ENCODE results near the gene GRID2.
"Not testable (repeated sequence)": the region's sequence is repeated elsewhere in the genome, so short reads cannot be mapped to it uniquely, and the experiment has no call there.

Gene GRID2

GRCh38 chr4:93317561-93317960 is 1013.8 kb downstream of the GRID2 start:
- DNase-seq (ENCODE audit: low read depth), result no peak

- no peak for DNase-seq (ENCODE audit: low read depth)
Observed at GRCh38 chr4:93319041-93319440, 1015.3 kb downstream of the GRID2 start.

- no peak for DNase-seq (ENCODE audit: low read depth)
Observed at GRCh38 chr4:93320356-93320755, 1016.6 kb downstream of the GRID2 start.

- no peak for DNase-seq (ENCODE audit: low read depth)
Observed at GRCh38 chr4:93327346-93327745, 1023.6 kb downstream of the GRID2 start.

- no peak for DNase-seq (ENCODE audit: low read depth)
Observed at GRCh38 chr4:93334003-93334402, 1030.2 kb downstream of the GRID2 start.

GRCh38 chr4:93337196-93337595 is 1033.4 kb downstream of the GRID2 start:
- DNase-seq (ENCODE audit: low read depth), result no peak

- no peak for DNase-seq (ENCODE audit: low read depth)
Observed at GRCh38 chr4:93342738-93343137, 1039.0 kb downstream of the GRID2 start.

- DNase-seq (ENCODE audit: low read depth), result no peak
Observed at GRCh38 chr4:93346840-93347239, 1043.1 kb downstream of the GRID2 start.

- DNase-seq (ENCODE audit: low read depth), result no peak
Observed at GRCh38 chr4:93348896-93349295, 1045.1 kb downstream of the GRID2 start.

- no peak for DNase-seq (ENCODE audit: low read depth)
Observed at GRCh38 chr4:93351846-93352245, 1048.1 kb downstream of the GRID2 start.

- no peak for DNase-seq (ENCODE audit: low read depth)
Observed at GRCh38 chr4:93355411-93355810, 1051.6 kb downstream of the GRID2 start.

GRCh38 chr4:93359586-93359985 is 1055.8 kb downstream of the GRID2 start:
- DNase-seq (ENCODE audit: low read depth), result no peak

- not testable (repeated sequence) for DNase-seq (ENCODE audit: low read depth)
Observed at GRCh38 chr4:93366169-93366755, 1062.5 kb downstream of the GRID2 start.

GRCh38 chr4:93368968-93369367 is 1065.2 kb downstream of the GRID2 start:
- DNase-seq (ENCODE audit: low read depth), result no peak

- no peak for DNase-seq (ENCODE audit: low read depth)
Observed at GRCh38 chr4:93370256-93370655, 1066.5 kb downstream of the GRID2 start.

- DNase-seq (ENCODE audit: low read depth), result no peak
Observed at GRCh38 chr4:93373893-93374860, 1070.4 kb downstream of the GRID2 start.

- no peak for DNase-seq (ENCODE audit: low read depth)
Observed at GRCh38 chr4:93384241-93384640, 1080.5 kb downstream of the GRID2 start.

- DNase-seq (ENCODE audit: low read depth), result no peak
Observed at GRCh38 chr4:93384887-93385286, 1081.1 kb downstream of the GRID2 start.

- DNase-seq (ENCODE audit: low read depth), result no peak
Observed at GRCh38 chr4:93394545-93395081, 1090.8 kb downstream of the GRID2 start.

- no peak for DNase-seq (ENCODE audit: low read depth)
Observed at GRCh38 chr4:93396272-93396671, 1092.5 kb downstream of the GRID2 start.

- no peak for DNase-seq (ENCODE audit: low read depth)
Observed at GRCh38 chr4:93403571-93403970, 1099.8 kb downstream of the GRID2 start.

GRCh38 chr4:93407493-93408275 is 1103.9 kb downstream of the GRID2 start:
- DNase-seq (ENCODE audit: low read depth), result no peak

Data from activated T-helper 9 cell treated with anti-CD3 and anti-CD28 coated beads, Interleukin-2, amount 50 U/mL, for 16 hours (primary cell).